Mesothelial cell of epicardium (in vitro differentiated cells): Measurements from ENCODE around the gene NEB. TPM values are rescaled to one million over a fixed set of nuclear protein-coding genes. Genes with fewer than 3 reads are reported as not detected.

Experiments used
- DNase-seq, 2 experiments: peaks; one replicate each; pipeline ENCODE4 v3.0.0; 2021; ENCODE audit warnings: low spot score in 2 of 2; ENCODE audit not compliant: unreplicated experiment in 2 of 2
- H3K27ac Mint-ChIP-seq: 2 replicates; pipeline ENCODE4 v1.8.0; 2021; ENCODE audit warnings: mixed read lengths
- H3K27me3 Mint-ChIP-seq: 2 replicates; pipeline ENCODE4 v1.8.0; 2021; ENCODE audit warnings: low read depth, mixed read lengths
- H3K36me3 Mint-ChIP-seq: 2 replicates; pipeline ENCODE4 v1.8.0; 2021; ENCODE audit warnings: mixed read lengths
- H3K4me1 Mint-ChIP-seq: 2 replicates; pipeline ENCODE4 v1.8.0; 2021; ENCODE audit warnings: mixed read lengths
- H3K4me3 Mint-ChIP-seq: 2 replicates; pipeline ENCODE4 v1.8.0; 2021; ENCODE audit warnings: mild to moderate bottlenecking, moderate library complexity, mixed read lengths
- H3K9me3 Mint-ChIP-seq: 2 replicates; pipeline ENCODE4 v1.8.0; 2021; ENCODE audit warnings: mixed read lengths
- total RNA-seq: library from RNA; stranded (reverse); gene quantifications from 3 replicates; pipeline ENCODE4 v1.2.1, GENCODE V29; 2021
- TF ChIP-seq, protein P1 (sequence below): fragments of 200-600 bp; sonication (generic); IDR thresholded peaks from one replicate; pipeline ENCODE4 v1.5.0; 2021; ENCODE audit warnings: antibody characterized with exemption; ENCODE audit not compliant: unreplicated experiment

The NEB gene
- total RNA-seq, 1 donor from 2014 or later = 0.92 TPM

DNA sequence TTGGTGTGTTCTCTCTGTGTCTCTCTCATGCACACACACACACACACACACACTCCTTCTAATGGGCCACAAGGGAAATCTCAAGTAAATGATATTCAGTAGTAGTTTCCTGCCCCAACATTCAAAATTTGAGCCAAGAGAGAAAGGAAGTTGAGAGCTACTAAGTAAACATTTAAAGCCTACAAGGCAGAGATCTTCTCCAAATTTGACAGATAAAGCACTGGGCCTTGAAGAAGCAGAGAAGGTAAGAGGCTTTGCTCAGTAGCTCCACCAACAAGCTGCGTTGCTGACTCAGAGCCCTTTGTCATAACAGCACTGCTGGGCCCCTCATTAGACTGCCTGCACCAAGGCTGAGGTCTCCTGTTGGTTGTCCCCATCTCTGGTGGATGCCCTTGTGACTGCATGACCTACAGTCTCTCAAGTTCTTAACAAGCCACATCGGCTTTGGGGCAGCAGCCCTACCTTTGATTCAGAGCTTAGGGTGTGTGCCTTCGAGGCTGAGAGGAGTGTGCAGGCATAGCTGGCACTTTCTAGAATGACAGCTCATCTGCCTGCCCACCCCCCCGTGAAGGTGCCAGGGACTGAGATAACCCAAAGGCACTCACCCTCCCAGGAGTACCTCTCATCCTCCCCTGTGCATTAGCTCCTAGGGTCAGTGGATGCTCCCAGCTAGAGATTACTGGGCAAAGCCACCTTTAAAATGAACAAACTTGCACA, 32.3 kb upstream of the NEB start:
- H3K4me3 Mint-ChIP-seq = no peak overlapping the region
- no peak for DNase-seq
- no peak overlapping the region for H3K27ac Mint-ChIP-seq
- H3K4me1 Mint-ChIP-seq = peaks cover 13% of the 10 kb centered on the region
- H3K27me3 Mint-ChIP-seq = no peaks in the 10 kb centered on the region
- peaks cover 7% of the 10 kb centered on the region for H3K9me3 Mint-ChIP-seq
- TF ChIP-seq, protein P1, sequence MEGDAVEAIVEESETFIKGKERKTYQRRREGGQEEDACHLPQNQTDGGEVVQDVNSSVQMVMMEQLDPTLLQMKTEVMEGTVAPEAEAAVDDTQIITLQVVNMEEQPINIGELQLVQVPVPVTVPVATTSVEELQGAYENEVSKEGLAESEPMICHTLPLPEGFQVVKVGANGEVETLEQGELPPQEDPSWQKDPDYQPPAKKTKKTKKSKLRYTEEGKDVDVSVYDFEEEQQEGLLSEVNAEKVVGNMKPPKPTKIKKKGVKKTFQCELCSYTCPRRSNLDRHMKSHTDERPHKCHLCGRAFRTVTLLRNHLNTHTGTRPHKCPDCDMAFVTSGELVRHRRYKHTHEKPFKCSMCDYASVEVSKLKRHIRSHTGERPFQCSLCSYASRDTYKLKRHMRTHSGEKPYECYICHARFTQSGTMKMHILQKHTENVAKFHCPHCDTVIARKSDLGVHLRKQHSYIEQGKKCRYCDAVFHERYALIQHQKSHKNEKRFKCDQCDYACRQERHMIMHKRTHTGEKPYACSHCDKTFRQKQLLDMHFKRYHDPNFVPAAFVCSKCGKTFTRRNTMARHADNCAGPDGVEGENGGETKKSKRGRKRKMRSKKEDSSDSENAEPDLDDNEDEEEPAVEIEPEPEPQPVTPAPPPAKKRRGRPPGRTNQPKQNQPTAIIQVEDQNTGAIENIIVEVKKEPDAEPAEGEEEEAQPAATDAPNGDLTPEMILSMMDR = no peak
- H3K36me3 Mint-ChIP-seq = peaks cover 3% of the 10 kb centered on the region

DNA sequence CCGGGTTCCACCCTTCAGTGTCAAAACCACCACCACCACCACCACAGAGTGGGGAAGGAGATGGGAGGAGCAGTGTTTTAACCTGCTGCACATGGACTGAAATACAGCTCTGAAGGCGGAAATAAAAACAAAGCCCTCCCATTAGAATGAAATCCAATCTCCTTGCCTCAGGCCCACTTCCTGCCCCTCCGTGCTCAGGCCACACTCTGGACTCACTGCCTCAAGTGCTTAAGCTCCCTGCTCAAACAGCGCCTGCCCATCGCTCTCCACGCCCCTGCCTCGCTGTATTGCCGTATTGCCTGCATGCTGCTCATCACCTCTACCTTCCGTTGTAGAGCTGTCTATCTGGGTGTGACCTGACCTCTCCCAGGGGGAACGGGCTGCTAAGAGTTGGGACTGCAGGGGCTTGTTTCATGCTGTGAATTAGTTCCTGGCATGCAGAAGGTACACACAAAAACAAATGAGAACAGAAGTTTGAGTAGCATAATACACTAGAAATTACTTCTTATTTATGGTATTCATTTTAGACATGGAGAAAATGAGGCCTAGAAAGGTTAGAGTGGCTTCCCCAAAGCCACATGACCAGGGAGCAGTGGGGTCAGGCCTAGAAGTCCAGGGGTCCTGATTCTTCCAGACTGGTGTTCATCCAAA, 31.6 kb upstream of the NEB start:
- H3K36me3 Mint-ChIP-seq = peaks cover 3% of the 10 kb centered on the region
- peak overlapping the region; percentile 37 for H3K27ac Mint-ChIP-seq
- TF ChIP-seq, protein P1 = no peak
- peaks cover 7% of the 10 kb centered on the region for H3K9me3 Mint-ChIP-seq
- no peaks in the 10 kb centered on the region for H3K27me3 Mint-ChIP-seq
- no peak overlapping the region for H3K4me3 Mint-ChIP-seq
- H3K4me1 Mint-ChIP-seq = peaks cover 13% of the 10 kb centered on the region
- DNase-seq = no peak

DNA sequence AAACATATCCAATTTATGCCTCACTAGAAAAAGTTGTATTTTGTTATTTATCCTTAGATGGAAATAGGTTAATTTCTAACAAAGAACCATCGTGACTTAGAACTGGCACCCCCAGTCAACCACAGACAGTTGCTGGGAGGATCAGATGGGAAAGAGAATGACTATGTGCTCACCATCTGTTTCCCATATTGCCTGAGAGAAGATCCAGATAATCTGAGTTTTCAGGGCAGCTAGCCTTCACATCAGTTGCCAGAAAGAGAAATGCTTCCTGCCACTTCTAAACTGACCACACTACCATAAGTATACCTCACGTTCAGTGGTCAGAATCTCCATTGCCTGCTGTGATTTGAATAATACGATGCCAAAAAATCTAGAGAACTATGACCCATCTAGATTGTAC, 28.4 kb upstream of the NEB start:
- Mint-ChIP-seq H3K36me3 (no peaks in the 10 kb centered on the region), H3K9me3 (no peaks in the 10 kb centered on the region)
- TF ChIP-seq, protein P1 = no peak

DNA sequence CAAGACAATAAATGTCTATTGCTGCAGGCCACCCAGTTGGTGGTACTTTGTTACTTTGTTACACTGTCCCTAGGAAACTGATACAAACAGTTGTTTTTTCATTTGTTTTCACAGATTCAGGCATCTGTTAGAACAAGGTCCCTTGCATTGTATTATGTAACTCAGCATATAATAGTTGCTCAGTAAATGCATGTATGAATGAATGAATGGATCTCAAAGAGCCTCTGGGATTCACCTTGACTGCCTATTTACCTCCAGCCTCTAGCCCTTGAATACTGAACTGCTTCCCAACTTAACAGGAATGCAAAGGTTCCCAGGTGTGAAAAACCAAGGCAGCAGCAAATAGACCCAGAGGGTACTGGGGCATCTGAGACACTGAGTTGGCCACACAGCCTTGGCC, 27.4 kb upstream of the NEB start:
- Mint-ChIP-seq H3K27me3 (no peaks in the 10 kb centered on the region), H3K4me3 (no peak overlapping the region), H3K9me3 (no peaks in the 10 kb centered on the region), H3K36me3 (no peaks in the 10 kb centered on the region), H3K4me1 (peaks cover 30% of the 10 kb centered on the region), H3K27ac (no peak overlapping the region)
- TF ChIP-seq, protein P1 = no peak
- DNase-seq = no peak

More for the DNA sequence above, 28.4 kb upstream of the NEB start:
- H3K4me3 Mint-ChIP-seq = no peak overlapping the region
- peaks cover 22% of the 10 kb centered on the region for H3K4me1 Mint-ChIP-seq
- H3K27ac Mint-ChIP-seq = no peak overlapping the region
- H3K27me3 Mint-ChIP-seq = no peaks in the 10 kb centered on the region
- no peak for DNase-seq

DNA sequence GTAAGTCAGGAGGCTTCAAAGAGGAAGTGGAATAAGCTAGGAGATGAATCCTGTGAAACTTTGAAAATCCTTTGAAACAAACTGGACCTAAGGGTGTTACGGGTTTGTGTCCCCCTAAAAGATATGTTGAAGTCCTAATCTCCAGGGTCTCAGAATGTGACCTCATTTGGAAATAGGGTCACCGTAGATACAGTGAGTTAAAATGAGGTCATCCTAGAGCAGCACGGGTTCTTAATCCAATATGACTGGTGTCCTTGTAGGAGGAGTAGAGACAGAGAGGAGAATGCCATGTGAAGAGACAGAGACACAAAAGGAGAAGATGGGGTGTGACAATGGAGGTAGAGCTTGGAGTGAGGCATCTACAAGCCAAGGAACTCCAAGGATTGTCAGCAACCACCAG, 26.9 kb upstream of the NEB start:
- DNase-seq = no peak
- Mint-ChIP-seq H3K27ac (no peak overlapping the region), H3K27me3 (no peaks in the 10 kb centered on the region), H3K4me3 (no peak overlapping the region), H3K36me3 (no peaks in the 10 kb centered on the region), H3K9me3 (no peaks in the 10 kb centered on the region), H3K4me1 (peaks cover 32% of the 10 kb centered on the region)
- TF ChIP-seq, protein P1 = no peak
